HT1080 (cell line): Measurements from ENCODE around the gene PFN1. TPM values are rescaled to one million over a fixed set of nuclear protein-coding genes. Genes with fewer than 3 reads are reported as not detected.

Source experiments
- DNase-seq: peaks from one replicate; pipeline ENCODE4 v3.0.0-alpha.2; 2015; ENCODE audit warnings: low read depth
- polyA plus RNA-seq, 2 experiments: library from polyadenylated mRNA; depleted of rRNA; stranded (reverse); fragments of >200 nt; gene quantifications; 2 replicates each; pipeline ENCODE4 v1.2.3, GENCODE V29; 2015
- total RNA-seq: library from RNA; depleted of rRNA; stranded (reverse); fragments of >200 nt; shearing (Covaris generic); gene quantifications from 2 replicates; pipeline ENCODE4 v1.2.3, GENCODE V29; 2014; rRNA removed

The PFN1 gene
- 1,934 and 2,529 TPM in 2 replicates for total RNA-seq
- 2,396 and 3,394 TPM in 2 replicates for polyA plus RNA-seq (2015; cell fraction: cytosol; rRNA removed)
- 1,024 and 1,117 TPM in 2 replicates for polyA plus RNA-seq (2015; cell fraction: nucleus; rRNA removed)

- DNase-seq: peak; percentile 80
Measured at GRCh38 chr17:4948166-4948930, at the start of gene PFN1. Gene PFN1, minus strand, starts transcription at chr17:4948530. Its CDS starts 136 bp downstream, at chr17:4948394.

GRCh38 chr17:4997302-4998026 lies 49.1 kb upstream of the PFN1 start, which contains the start of the genes INCA1 and KIF1C:
Gene INCA1, minus strand, starts transcription at chr17:4997522. Its CDS starts 3,085 bp downstream, at chr17:4994437.
Gene KIF1C, plus strand, starts transcription at chr17:4997950. Its CDS starts 2,297 bp downstream, at chr17:5000247.
- peak; percentile 86 for DNase-seq

- no peak for DNase-seq
Measured at GRCh38 chr17:4994081-4994595, 45.8 kb upstream of the PFN1 start.

GRCh38 chr17:4987767-4988567 lies 39.6 kb upstream of the PFN1 start:
- no peak for DNase-seq

GRCh38 chr17:4986951-4987766 lies 38.8 kb upstream of the PFN1 start, which contains the start of gene CAMTA2:
Gene CAMTA2, minus strand, starts transcription at chr17:4987675. Its CDS starts 1,453 bp downstream, at chr17:4986222.
- peak; percentile 86 for DNase-seq

DNA sequence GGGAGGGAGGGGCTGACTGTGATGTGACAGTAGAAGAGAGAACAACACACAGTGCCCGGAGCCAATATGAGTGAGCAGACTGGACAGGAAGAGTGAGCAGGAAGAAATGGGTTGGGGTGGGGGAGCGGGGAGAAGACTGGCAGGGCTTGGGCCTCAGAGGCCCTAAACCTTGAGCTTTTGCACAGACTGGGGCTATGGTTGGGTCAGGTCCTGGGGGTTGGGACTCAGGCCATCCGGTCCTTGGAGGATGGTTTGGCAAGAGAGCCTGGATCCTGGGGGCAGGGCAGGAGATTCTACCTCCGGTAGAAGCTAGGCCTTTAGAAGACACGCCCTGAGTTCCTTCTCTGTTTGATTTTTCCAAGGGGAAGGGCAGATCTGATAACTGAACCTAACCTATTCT lies 38.1 kb upstream of the PFN1 start:
- peak; percentile 23 for DNase-seq

- DNase-seq: no peak
Measured at GRCh38 chr17:4982305-4982704, 34.0 kb upstream of the PFN1 start.

DNA sequence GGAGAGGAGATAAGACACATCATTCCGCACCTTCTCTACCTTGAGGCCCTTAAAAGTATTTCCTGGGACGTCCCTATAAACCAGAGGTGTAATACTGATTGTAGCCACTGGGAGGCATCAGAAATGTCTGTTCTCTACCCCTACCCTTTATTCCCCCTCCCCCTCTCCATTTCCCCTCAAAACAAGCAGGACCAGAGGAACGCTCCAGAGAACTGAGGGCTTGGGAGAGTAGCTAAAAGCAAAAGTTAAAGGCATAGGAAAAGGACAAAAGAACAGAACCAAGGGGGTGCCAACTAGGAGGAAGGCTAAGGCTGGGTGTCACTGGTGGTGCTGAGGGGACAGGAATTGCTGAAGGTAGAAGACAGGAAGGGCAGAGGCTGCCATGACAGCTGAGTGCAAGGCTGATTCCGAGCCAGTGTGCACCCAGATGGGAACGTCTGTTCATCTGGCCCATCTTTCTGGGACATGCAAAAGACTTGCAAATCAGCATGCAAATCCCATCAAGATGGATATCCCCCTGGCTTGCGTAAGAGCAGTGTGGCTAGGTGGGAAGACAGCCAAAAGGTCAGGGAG lies 32.4 kb upstream of the PFN1 start:
- peak; percentile 44 for DNase-seq

- DNase-seq: no peak
Measured at GRCh38 chr17:4978726-4979125, 30.4 kb upstream of the PFN1 start.

GRCh38 chr17:4974115-4974670 lies 25.9 kb upstream of the PFN1 start:
- DNase-seq: no peak

DNA sequence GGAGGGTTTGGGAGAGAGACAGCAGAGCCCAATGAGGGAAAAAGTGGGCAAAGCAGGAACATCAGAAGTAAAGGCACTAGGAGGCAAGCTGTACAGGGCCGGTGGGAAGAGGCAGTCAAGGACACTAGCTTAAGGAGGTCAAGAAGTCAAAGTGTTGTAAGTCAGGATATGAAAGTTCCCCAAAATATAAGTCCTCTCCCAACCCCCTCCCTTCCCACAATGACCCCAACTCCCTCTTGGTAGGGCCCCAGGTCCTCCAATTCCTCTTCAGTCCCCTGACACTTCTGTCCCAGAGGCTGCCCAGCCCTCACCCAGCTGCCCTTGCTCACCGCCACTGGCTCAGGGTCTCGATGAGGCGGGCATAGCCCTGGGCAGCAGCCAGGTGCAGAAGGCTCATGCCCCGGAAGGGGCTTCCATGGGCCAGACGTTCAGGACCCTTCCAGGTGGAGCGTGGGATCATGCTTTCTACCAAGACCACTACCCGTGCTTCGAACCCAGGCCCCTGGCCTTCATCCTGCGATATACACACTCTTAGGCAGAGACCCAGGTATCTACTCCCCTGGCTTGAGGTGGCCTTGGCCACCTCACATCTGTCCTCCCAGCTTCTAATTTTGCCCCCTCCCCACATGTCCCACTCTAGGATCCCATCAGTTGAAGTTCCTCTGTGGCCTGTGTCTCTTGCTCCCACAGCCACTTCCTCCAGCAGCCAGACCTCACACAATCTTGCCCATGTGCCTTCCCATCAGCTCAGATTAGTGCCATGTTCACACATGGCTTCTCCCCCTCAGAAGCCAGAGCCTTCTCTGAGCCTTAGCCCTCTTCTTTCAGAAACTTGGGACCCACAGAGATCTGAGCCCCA lies 25.2 kb upstream of the PFN1 start:
- no peak for DNase-seq

DNA sequence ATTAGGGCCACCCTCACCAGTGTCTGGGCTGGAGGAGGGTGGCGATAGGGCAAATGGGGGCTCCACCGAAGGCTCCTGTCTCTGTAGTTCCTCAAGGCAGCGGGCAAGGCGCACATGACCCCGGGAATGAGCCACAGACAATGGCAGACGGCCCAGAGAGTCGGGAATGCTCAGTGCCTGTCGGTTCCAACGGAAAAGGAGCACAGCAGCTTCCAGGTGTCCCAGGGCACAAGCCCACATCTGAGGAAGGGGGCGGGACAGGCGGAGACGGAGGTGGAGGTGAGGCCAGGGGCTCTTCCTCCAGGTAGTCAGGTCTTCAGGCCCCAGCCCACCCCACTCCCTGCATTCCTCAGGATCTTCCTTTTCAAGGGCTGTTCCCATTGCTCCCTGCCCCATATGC lies 24.4 kb upstream of the PFN1 start:
- DNase-seq: no peak

GRCh38 chr17:4972322-4972721 lies 24.0 kb upstream of the PFN1 start:
- DNase-seq: no peak

- no peak for DNase-seq
Measured at GRCh38 chr17:4971826-4972225, 23.5 kb upstream of the PFN1 start.

GRCh38 chr17:4970273-4970672 lies 21.9 kb upstream of the PFN1 start:
- no peak for DNase-seq

DNA sequence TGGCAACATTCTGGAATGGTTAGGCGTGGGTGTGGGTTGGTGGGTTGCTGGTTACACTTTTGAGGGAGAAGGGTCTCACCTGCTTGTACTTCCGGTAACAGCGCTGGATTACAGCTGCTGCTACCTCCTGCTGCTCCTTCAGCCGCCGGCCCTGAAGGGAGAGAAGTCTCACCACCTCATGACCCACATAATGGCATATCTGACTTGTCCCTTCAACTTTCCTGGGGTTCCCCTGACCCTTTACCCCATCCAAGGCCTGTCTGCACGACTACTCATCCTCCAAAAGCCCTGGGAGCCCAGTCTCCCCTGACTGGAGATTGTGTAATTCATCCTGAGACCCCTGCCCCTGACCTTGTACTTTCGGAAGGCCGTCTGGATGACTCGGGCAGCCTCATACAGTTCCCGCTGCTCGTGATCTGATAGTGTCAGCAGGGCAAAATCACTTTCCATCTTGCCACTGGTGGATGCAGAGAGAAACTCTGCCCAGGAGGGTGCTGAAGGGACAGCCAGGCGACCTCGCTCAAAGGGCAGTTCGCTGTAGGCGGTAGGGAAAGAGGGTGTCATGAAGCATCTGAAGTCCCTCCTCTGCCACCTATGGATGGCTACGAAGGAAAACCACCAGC lies 21.3 kb upstream of the PFN1 start:
- no peak for DNase-seq

GRCh38 chr17:4969047-4969550 lies 20.8 kb upstream of the PFN1 start:
- DNase-seq: peak; percentile 84
